ENCODE data around the gene SYT9. TPM values are rescaled to one million over a fixed set of nuclear protein-coding genes. Genes with fewer than 3 reads are reported as not detected.

Gene SYT9
- total RNA-seq, 2 donors from 2014 or later: not detected

DNA sequence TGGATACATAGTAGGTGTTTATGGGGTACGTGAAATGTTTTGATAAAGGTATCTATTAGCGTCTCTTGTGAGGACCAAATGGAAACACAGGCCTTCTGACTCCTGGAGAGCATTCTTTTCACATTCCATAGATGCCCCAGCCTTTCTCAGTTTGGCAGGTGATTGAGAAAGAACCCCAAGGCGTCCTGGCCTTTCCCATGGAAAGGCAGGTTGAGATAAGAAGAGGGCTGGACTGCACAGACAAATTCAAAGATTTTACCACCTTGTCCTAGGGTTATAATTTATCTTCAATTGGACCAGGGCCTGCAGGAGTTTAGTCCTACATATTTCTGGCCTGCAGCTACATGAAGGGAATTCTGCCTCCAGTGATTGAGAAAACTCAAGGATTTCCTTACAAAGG is 232.9 kb downstream of the SYT9 start:
- no peak for DNase-seq
- H3K36me3 Mint-ChIP-seq (ENCODE audit: insufficient read depth in 2 of 2): no peaks in the 10 kb centered on the region

DNA sequence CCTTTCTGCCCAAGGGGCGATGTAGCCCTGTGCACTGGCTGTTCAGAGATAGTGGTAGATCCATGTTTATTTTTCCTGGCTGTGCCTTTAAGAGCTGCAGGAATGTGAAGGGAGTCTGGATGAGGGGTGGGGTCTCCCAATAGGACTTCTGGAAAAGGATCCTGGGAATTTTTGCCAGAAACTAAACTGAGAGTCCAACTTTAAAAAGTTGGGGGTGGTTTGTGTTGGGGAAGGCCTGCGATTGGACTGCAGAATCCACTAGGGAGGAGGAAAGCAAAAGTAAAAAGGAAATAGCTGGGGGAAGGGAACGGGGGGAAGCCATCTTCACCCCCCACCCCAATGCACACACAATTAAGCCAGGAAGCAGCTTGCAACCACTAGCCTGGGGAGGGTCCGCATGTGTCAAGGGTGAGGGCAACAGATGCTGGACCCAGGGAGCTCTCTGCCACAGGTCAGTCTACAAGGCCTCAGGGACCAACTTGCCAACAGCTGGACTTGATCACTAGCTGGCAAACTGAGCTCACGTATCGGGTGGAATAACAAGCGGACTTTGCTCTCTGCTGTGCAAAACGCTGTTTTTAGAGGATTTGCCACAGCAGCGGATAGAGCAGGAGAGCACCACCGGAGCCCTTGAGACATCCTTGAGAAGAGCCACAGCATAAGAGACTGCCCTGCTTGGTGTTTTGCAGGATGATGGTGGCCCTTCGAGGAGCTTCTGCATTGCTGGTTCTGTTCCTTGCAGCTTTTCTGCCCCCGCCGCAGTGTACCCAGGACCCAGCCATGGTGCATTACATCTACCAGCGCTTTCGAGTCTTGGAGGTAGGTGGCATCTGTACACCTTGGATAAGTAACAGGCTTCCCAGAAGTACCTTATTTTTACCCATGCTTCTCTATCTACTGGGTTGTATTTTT is 233.7 kb downstream of the SYT9 start, which contains the start of gene OLFML1:
Gene OLFML1 (plus strand): TSS at position 321 of the 912 bp plus-strand sequence. CDS start 370 bp downstream, at position 691.
- no peak within 1 kb of the TSS for H3K27ac Mint-ChIP-seq
- H3K27me3 Mint-ChIP-seq (ENCODE audit: low read depth): no peaks in the 10 kb centered on the region
- H3K36me3 Mint-ChIP-seq (ENCODE audit: insufficient read depth in 2 of 2): no peaks in the 10 kb centered on the region
- ATAC-seq (replicated peaks in 1 of 2): no peak
- no peaks in the 10 kb centered on the region for H3K9me3 Mint-ChIP-seq
- H3K4me1 Mint-ChIP-seq (ENCODE audit: low read depth): no peaks in the 10 kb centered on the region
- H3K4me3 Mint-ChIP-seq: no peak within 1 kb of the TSS
- DNase-seq: no peak

More for the DNA sequence above, 232.9 kb downstream of the SYT9 start:
- Mint-ChIP-seq H3K9me3 (no peaks in the 10 kb centered on the region), H3K27me3 (ENCODE audit: low read depth) (no peaks in the 10 kb centered on the region), H3K27ac (no peak overlapping the region), H3K4me1 (ENCODE audit: low read depth) (no peaks in the 10 kb centered on the region), H3K4me3 (no peak overlapping the region)
- ATAC-seq (replicated peaks in 1 of 2): no peak

DNA sequence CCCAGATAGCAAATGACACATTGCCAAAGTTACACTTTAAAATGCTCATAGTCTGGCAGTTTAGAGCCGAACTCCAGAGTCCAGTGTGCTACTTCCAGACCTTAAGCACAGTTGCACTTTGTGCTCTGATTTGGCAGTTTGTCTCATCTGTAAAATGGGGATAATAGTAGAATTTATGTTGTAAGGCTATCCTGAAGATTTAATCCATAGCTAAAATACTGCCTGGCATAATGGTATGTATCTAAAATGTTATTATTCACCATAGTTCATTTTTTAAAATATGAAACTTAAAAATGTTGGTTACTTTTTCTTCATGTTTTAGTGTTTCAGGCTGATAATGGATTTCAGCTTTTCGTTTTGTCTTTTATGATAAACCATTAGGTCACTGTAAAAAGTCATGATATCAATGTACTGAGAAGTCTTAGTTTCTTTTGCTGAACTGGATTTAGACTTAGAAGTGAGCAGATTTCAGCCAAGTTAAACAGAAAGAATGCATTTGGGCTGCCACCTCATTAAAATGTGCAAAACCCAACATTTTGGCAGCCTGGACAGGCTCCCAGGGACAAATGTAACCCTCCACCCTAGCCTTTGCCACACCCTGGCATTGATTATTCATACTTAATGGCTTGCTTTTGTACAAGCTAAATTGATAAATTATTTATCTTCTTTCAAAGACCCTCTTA is 234.5 kb downstream of the SYT9 start:
- Mint-ChIP-seq H3K4me1 (ENCODE audit: low read depth) (no peaks in the 10 kb centered on the region), H3K4me3 (no peak overlapping the region), H3K9me3 (no peaks in the 10 kb centered on the region), H3K27me3 (ENCODE audit: low read depth) (no peaks in the 10 kb centered on the region), H3K36me3 (ENCODE audit: insufficient read depth in 2 of 2) (no peaks in the 10 kb centered on the region), H3K27ac (no peak overlapping the region)
- ATAC-seq (replicated peaks in 1 of 2) (no peak), DNase-seq (no peak)

DNA sequence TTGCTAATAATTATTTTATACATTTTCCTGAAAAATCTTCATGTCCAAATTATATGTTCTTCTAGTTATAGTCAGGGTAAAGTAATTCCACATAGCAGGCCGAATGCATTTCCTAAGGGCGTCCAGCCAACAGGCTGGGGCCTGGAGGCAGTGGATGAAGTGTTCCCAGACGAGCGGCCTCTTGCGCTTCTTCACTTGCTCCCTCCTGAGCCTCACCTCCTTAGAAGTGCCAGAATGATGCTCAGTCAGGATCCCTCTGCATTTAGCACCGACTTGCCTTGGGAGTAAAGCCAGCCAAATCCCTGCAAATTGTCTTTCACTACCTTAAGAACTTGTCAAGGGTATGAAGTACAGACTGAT is 235.1 kb downstream of the SYT9 start:
- H3K4me3 Mint-ChIP-seq: no peak overlapping the region
- no peaks in the 10 kb centered on the region for H3K36me3 Mint-ChIP-seq (ENCODE audit: insufficient read depth in 2 of 2)
- H3K9me3 Mint-ChIP-seq: no peaks in the 10 kb centered on the region
- H3K4me1 Mint-ChIP-seq (ENCODE audit: low read depth): no peaks in the 10 kb centered on the region
- DNase-seq (no peak), ATAC-seq (replicated peaks in 1 of 2) (no peak)
- no peaks in the 10 kb centered on the region for H3K27me3 Mint-ChIP-seq (ENCODE audit: low read depth)
- no peak overlapping the region for H3K27ac Mint-ChIP-seq

DNA sequence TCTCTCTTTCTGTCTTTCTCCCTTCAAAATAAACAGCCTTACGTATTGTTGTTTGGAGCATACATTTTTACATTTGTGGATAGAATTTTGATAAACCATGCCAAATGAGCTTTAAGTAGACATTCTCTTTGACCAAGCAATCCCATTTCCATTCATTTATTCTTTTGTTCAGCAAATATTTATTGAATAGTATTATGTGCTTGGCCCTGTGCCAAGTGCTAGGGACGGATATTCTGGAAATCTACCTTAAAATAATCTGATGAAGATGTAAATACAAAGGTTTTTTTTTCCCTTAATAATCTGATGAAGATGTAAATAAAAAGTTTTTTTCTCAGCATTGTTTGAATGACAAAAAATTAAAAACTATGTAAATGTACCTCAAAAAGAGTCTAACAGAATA is 235.7 kb downstream of the SYT9 start:
- no peaks in the 10 kb centered on the region for H3K27me3 Mint-ChIP-seq (ENCODE audit: low read depth)
- no peaks in the 10 kb centered on the region for H3K9me3 Mint-ChIP-seq
- ATAC-seq (replicated peaks in 1 of 2) (no peak), DNase-seq (no peak)
- no peak overlapping the region for H3K4me3 Mint-ChIP-seq
- no peaks in the 10 kb centered on the region for H3K4me1 Mint-ChIP-seq (ENCODE audit: low read depth)
- H3K36me3 Mint-ChIP-seq (ENCODE audit: insufficient read depth in 2 of 2): no peaks in the 10 kb centered on the region
- no peak overlapping the region for H3K27ac Mint-ChIP-seq

DNA sequence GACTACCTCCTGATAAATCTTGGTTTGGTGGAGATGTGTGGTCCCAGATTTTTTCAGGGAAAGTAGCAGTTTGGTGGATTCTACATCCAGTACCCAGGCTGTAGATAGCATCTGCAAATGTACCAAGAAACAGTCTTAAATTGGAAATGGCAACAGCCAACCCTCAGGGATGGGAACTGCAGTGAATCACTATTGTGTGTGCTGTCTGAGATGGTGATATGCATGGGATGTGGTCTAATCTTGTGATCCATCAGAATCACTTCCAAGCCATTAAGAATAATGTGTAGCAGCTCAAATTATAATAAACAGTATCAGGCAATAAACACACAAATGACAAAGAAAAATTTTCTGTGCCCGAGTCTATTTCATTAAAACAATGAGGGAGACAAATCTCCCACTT is 237.0 kb downstream of the SYT9 start:
- Mint-ChIP-seq H3K9me3 (no peaks in the 10 kb centered on the region), H3K4me1 (ENCODE audit: low read depth) (no peaks in the 10 kb centered on the region), H3K27me3 (ENCODE audit: low read depth) (no peaks in the 10 kb centered on the region), H3K4me3 (no peak overlapping the region), H3K36me3 (ENCODE audit: insufficient read depth in 2 of 2) (no peaks in the 10 kb centered on the region), H3K27ac (no peak overlapping the region)
- DNase-seq (no peak), ATAC-seq (replicated peaks in 1 of 2) (no peak)

DNA sequence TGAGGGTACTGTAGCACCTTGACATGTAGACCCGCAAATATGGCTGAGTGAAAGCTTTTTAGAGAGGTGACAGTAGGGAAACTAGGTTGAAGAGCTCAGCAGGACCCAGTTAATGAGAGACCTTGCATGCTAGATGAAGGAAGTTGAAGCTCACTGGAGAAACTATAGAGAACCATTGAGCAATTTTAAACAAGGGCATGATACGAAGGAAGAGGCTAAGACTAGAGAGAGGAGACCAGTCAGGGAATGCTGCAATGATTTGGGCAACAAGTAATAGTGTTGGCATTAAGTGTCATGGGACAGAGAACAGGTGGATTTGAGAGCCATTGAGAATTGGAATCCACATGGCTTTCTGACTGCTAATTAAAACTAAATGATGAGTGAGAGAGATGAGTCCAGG is 237.7 kb downstream of the SYT9 start:
- no peak for ATAC-seq (replicated peaks in 1 of 2)

DNA sequence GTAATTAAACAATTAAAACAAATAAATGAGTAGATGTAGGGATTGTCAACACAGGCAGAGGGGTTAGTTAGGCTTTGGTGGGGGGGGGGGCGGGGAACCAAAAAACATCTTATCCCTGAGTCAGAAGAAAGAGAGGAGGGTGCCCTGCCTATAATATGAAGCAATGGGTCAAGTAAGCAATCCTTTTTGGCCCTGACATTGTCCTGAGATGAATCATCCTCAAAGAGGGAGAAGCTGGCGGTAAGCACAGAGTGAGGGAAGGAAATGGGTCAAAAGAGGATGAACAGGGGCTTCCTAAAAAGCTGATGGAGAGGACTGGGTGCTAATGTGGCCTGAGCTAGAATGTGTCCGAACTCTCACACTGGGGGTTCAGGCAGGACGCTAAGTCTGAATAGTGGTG is 238.3 kb downstream of the SYT9 start:
- Mint-ChIP-seq H3K4me3 (no peak overlapping the region), H3K9me3 (no peaks in the 10 kb centered on the region), H3K27me3 (ENCODE audit: low read depth) (no peaks in the 10 kb centered on the region), H3K27ac (no peak overlapping the region), H3K36me3 (ENCODE audit: insufficient read depth in 2 of 2) (no peaks in the 10 kb centered on the region), H3K4me1 (ENCODE audit: low read depth) (no peaks in the 10 kb centered on the region)
- DNase-seq (no peak), ATAC-seq (replicated peaks in 1 of 2) (no peak)

More for the DNA sequence above, 237.7 kb downstream of the SYT9 start:
- no peak for DNase-seq
- Mint-ChIP-seq H3K4me3 (no peak overlapping the region), H3K4me1 (ENCODE audit: low read depth) (no peaks in the 10 kb centered on the region), H3K27me3 (ENCODE audit: low read depth) (no peaks in the 10 kb centered on the region), H3K36me3 (ENCODE audit: insufficient read depth in 2 of 2) (no peaks in the 10 kb centered on the region), H3K9me3 (no peaks in the 10 kb centered on the region), H3K27ac (no peak overlapping the region)

DNA sequence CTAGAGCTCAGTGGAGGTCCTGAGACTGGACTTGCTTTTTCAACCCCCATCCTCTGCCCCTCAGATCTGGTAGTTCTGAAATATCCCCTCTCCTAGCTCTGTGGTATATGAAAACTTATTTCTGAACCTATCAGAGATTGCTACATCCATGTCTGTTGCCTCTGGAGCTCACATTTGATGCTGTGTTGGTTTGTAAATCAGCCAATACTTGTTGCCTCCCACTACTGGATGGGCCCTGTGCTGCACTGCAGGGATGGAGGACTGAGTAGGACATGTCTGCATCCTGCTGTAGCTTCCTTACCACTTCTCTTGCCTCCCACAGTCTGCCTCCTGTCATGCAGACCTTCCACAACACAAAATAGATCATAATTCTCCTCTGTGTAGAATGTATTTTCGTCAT is 238.8 kb downstream of the SYT9 start:
- DNase-seq (no peak), ATAC-seq (replicated peaks in 1 of 2) (no peak)
- Mint-ChIP-seq H3K27me3 (ENCODE audit: low read depth) (no peaks in the 10 kb centered on the region), H3K4me3 (no peak overlapping the region), H3K27ac (no peak overlapping the region), H3K4me1 (ENCODE audit: low read depth) (peaks cover 1% of the 10 kb centered on the region), H3K36me3 (ENCODE audit: insufficient read depth in 2 of 2) (no peaks in the 10 kb centered on the region), H3K9me3 (no peaks in the 10 kb centered on the region)

DNA sequence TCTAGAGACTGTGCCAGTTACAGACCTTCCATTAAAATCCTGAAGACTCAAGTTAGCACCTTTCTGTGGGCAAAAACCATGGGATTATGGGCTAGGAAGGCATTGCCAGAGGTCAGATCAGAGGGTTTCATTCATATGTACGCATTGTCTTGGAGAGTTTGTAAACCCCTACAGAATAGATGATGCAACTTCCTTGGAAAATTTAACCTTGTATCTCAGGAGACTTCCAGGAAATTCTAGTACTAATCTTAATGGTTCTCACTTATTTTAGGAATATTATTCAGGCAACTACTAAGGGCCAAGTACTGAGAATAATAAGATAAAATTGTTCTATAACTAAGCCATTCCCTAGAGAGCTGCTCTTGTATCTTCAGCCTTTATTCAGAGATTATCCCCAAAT is 240.5 kb downstream of the SYT9 start:
- no peaks in the 10 kb centered on the region for H3K27me3 Mint-ChIP-seq (ENCODE audit: low read depth)

DNA sequence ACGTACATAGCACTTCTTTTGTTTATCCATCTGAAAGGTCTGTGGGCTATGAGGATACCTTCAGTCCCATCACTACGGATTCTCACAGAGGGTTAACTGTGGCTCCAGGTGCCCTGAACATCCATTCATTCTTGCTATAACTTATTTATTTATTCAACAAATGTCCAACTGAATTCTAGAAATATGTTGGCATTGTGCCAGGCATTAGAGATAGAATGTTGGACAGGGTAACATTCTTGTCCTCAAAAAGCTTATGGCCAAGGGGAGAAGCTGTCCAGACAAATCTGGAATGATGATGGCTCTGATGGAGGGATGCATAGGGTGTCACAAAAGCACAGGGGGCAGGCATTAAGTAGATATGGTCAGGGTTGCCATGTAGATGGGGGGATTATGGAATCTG is 242.0 kb downstream of the SYT9 start:
- no peaks in the 10 kb centered on the region for H3K36me3 Mint-ChIP-seq (ENCODE audit: insufficient read depth in 2 of 2)
- peaks cover 12% of the 10 kb centered on the region for H3K4me1 Mint-ChIP-seq (ENCODE audit: low read depth)
- H3K4me3 Mint-ChIP-seq: no peak overlapping the region
- no peak for ATAC-seq (replicated peaks in 1 of 2)
- no peak overlapping the region for H3K27ac Mint-ChIP-seq
- H3K27me3 Mint-ChIP-seq (ENCODE audit: low read depth): no peaks in the 10 kb centered on the region
- no peak for DNase-seq
- H3K9me3 Mint-ChIP-seq: no peaks in the 10 kb centered on the region

More for the DNA sequence above, 240.5 kb downstream of the SYT9 start:
- ATAC-seq (replicated peaks in 1 of 2): no peak
- H3K9me3 Mint-ChIP-seq: no peaks in the 10 kb centered on the region
- DNase-seq: no peak
- no peak overlapping the region for H3K4me3 Mint-ChIP-seq
- H3K36me3 Mint-ChIP-seq (ENCODE audit: insufficient read depth in 2 of 2): no peaks in the 10 kb centered on the region
- no peak overlapping the region for H3K27ac Mint-ChIP-seq
- peaks cover 12% of the 10 kb centered on the region for H3K4me1 Mint-ChIP-seq (ENCODE audit: low read depth)

DNA sequence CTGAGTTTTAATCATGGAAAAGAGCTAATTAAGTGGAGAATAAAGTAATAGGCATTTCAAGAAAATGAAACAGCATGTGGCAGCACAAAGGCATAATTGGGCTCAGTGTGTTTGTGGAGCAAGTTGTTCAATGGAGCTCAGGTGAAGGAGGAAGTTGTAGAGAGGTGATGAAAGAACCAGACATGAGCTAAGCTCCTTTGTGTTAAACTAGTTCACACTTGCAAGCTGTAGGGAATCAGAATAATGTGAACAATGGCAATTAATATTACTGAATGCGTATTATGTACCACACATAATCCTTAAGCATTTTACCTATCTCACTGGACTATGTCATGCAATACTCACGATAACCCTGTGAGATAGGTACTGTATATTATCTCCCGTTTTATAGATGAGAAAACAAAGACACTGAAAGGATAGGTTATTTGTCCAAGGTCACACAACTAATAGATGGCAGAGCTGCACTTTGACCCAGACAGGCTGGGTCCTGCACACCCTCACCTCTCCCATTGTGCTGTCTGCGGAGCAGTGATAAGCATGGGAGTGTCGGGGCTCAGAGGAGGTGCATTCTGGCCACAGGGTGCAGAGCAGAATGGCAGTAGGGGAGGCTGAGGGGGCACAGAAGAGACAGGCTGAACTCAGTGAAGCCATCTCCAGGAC is 242.5 kb downstream of the SYT9 start:
- Mint-ChIP-seq H3K9me3 (no peaks in the 10 kb centered on the region), H3K27me3 (ENCODE audit: low read depth) (no peaks in the 10 kb centered on the region), H3K36me3 (ENCODE audit: insufficient read depth in 2 of 2) (no peaks in the 10 kb centered on the region), H3K4me3 (no peak overlapping the region), H3K27ac (no peak overlapping the region), H3K4me1 (ENCODE audit: low read depth) (peaks cover 12% of the 10 kb centered on the region)
- DNase-seq (no peak), ATAC-seq (replicated peaks in 1 of 2) (no peak)

DNA sequence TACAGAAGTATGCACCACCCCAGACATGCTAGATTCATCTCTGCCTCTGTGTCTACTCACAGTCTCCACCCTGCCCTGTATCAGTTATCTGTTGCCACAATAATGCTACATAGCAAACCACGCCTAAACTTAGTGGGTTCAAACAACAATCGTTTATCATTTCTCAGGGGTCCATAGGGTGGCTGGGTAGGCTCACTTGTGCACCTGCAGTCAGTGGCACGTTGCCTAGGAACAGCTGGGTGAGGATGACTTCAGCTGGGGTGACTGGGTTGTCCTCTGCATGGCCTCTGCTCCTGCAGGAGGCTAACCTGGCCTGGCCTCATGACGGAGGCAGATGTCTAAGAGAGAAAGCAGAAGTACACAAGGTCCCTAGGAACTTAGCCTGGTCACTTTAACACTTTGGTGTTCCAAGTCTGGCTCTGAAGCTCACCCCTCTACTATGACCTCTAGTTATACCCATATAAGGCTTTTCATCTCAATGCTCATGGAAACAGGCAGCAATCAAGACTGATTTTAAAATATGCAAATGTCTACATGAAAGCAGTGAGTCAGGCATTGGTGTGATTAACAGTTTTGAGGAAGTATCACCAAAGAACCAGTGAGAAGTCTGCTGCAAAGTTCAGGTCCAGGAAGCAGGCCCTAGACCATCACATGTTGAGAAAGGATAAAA is 244.3 kb downstream of the SYT9 start:
- Mint-ChIP-seq H3K27me3 (ENCODE audit: low read depth) (no peaks in the 10 kb centered on the region), H3K36me3 (ENCODE audit: insufficient read depth in 2 of 2) (no peaks in the 10 kb centered on the region), H3K27ac (peak overlapping the region; percentile 2), H3K9me3 (no peaks in the 10 kb centered on the region), H3K4me1 (ENCODE audit: low read depth) (peaks cover 12% of the 10 kb centered on the region), H3K4me3 (no peak overlapping the region)
- DNase-seq: no peak
- peak; percentile 81 to 86 for ATAC-seq (replicated peaks in 1 of 2)

Data from activated T-cell treated with anti-CD3 and anti-CD28 coated beads, Interleukin-2, amount 50 U/mL, for 72 hours (primary cell).